HepG2 (cell line): ENCODE data around the gene WFDC11. TPM values are rescaled to one million over a fixed set of nuclear protein-coding genes. Genes with fewer than 3 reads are reported as not detected.

Source experiments
- CAMTA2 ChIP-seq: sonication (generic); formaldehyde crosslinking; IDR thresholded peaks from 2 replicates; pipeline ENCODE4 v1.4.0; 2020; ENCODE audit warnings: mild to moderate bottlenecking, missing genetic modification reagents, borderline replicate concordance
- CEBPG ChIP-seq: IDR thresholded peaks from 2 replicates; pipeline ENCODE4 v1.6.1; 2016
- KLF9 ChIP-seq: IDR thresholded peaks from 2 replicates; pipeline ENCODE4 v1.6.1; 2016; ENCODE audit warnings: low read depth
- MLX ChIP-seq: IDR thresholded peaks from 2 replicates; pipeline ENCODE4 v1.6.1; 2016
- NCOA1 ChIP-seq: sonication (generic); formaldehyde crosslinking; IDR thresholded peaks from 2 replicates; pipeline ENCODE4 v1.9.0; 2021; ENCODE audit warnings: missing genetic modification reagents
- NCOA5 ChIP-seq: sonication (generic); formaldehyde crosslinking; IDR thresholded peaks from 2 replicates; pipeline ENCODE4 v1.4.0; 2020; ENCODE audit warnings: missing genetic modification reagents
- TEF ChIP-seq: sonication (generic); formaldehyde crosslinking; IDR thresholded peaks from 2 replicates; pipeline ENCODE4 v1.5.0; 2020; ENCODE audit warnings: missing genetic modification reagents
- U2AF2 ChIP-seq: fragments of 200-400 bp; formaldehyde crosslinking; IDR thresholded peaks from 2 replicates; pipeline ENCODE4 v1.6.1; 2017; ENCODE audit warnings: low read depth, mild to moderate bottlenecking, low read length
- ZBTB39 ChIP-seq: sonication (generic); formaldehyde crosslinking; IDR thresholded peaks from 2 replicates; pipeline ENCODE4 v1.5.0; 2020; ENCODE audit warnings: missing genetic modification reagents
- ZNF430 ChIP-seq: sonication (generic); formaldehyde crosslinking; IDR thresholded peaks from 2 replicates; pipeline ENCODE4 v1.9.0; 2021; ENCODE audit warnings: mild to moderate bottlenecking, missing genetic modification reagents
- ZNF510 ChIP-seq: sonication (generic); formaldehyde crosslinking; IDR thresholded peaks from 2 replicates; pipeline ENCODE4 v1.4.0; 2020; ENCODE audit warnings: low read depth, mild to moderate bottlenecking, missing genetic modification reagents
- ZNF543 ChIP-seq: sonication (generic); formaldehyde crosslinking; IDR thresholded peaks from 2 replicates; pipeline ENCODE4 v1.4.0; 2020; ENCODE audit warnings: mild to moderate bottlenecking, missing genetic modification reagents
- ZNF556 ChIP-seq: sonication (generic); formaldehyde crosslinking; IDR thresholded peaks from 2 replicates; pipeline ENCODE4 v1.4.0; 2020; ENCODE audit warnings: mild to moderate bottlenecking, missing genetic modification reagents, borderline replicate concordance
- ZNF773 ChIP-seq: sonication (generic); formaldehyde crosslinking; IDR thresholded peaks from 2 replicates; pipeline ENCODE4 v1.4.0; 2020; ENCODE audit warnings: missing genetic modification reagents, borderline replicate concordance
- ZNF790 ChIP-seq: sonication (generic); formaldehyde crosslinking; IDR thresholded peaks from 2 replicates; pipeline ENCODE4 v1.8.0; 2022; ENCODE audit warnings: missing genetic modification reagents, mild to moderate bottlenecking, borderline replicate concordance
- ZNF839 ChIP-seq: sonication (generic); formaldehyde crosslinking; IDR thresholded peaks from 2 replicates; pipeline ENCODE4 v1.4.0; 2020; ENCODE audit warnings: missing genetic modification reagents, mild to moderate bottlenecking, borderline replicate concordance
- ZSCAN21 ChIP-seq: sonication (generic); formaldehyde crosslinking; IDR thresholded peaks from 2 replicates; pipeline ENCODE4 v1.8.0; 2022; ENCODE audit warnings: mild to moderate bottlenecking, missing genetic modification reagents, moderate library complexity, borderline replicate concordance
- polyA plus RNA-seq, 8 experiments: library from polyadenylated mRNA; depleted of rRNA in 3 of 8; stranded (reverse) in 7 of 8; unstranded in 1 of 8; fragments of >200 nt; fragmentation: Illumina TruSeq in 4 of 8; extraction: Trizol in 4 of 8; gene quantifications; 2 replicates each; pipeline versions ENCODE4 v1.2.1 to v1.2.3, GENCODE V29; 2011 to 2016; ENCODE audit warnings: low read depth in 4 of 8, missing spikeins in 1 of 8, mixed read lengths in 1 of 8; ENCODE audit not compliant: insufficient read depth in 1 of 8
- total RNA-seq, 5 experiments: library from RNA; depleted of rRNA; stranded (reverse); fragments of >200 nt; fragmentation: Illumina TruSeq; extraction: Trizol; gene quantifications; 2 replicates each; pipeline ENCODE4 v1.2.3, GENCODE V29; 2016; ENCODE audit warnings: low read depth in 1 of 5
- TF ChIP-seq, protein P1 (sequence below): IDR thresholded peaks from 2 replicates; pipeline ENCODE4 v1.6.1; 2012; ENCODE audit warnings: low read length, improper control_type of control experiment
- TF ChIP-seq, protein P2 (sequence below): sonication (generic); formaldehyde crosslinking; IDR thresholded peaks from 2 replicates; pipeline ENCODE4 v1.4.0; 2020; ENCODE audit warnings: missing genetic modification reagents, borderline replicate concordance
- TF ChIP-seq, protein P3 (sequence below): IDR thresholded peaks from 2 replicates; pipeline ENCODE4 v1.6.1; 2012; ENCODE audit warnings: inconsistent platforms

WFDC11 gene
- total and polyA plus RNA-seq, 2 of the 13 experiments (the other 11 are each of a cell fraction or from before 2014, with no cell fraction given), result not detected

DNA sequence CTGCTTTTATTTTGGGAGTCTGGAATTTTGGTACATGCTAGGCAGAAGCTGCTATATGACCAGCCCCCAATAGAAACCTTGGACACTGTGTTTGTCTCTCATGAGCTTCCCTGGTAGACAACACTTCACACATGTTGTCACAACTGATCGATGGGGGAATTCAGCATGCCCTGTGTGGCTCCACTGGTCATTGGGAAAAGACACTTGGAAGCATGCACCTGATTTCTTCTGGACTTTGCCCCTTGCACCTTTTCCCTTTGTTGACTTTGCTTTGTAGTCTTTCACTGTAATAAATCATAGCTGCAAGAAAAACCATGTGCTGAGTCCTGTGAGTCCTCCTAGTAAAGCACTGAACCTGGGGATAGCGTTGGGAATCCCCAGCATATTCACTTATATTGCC, 48.4 kb downstream of the WFDC11 start (continued):
- TF ChIP-seq, protein P1, sequence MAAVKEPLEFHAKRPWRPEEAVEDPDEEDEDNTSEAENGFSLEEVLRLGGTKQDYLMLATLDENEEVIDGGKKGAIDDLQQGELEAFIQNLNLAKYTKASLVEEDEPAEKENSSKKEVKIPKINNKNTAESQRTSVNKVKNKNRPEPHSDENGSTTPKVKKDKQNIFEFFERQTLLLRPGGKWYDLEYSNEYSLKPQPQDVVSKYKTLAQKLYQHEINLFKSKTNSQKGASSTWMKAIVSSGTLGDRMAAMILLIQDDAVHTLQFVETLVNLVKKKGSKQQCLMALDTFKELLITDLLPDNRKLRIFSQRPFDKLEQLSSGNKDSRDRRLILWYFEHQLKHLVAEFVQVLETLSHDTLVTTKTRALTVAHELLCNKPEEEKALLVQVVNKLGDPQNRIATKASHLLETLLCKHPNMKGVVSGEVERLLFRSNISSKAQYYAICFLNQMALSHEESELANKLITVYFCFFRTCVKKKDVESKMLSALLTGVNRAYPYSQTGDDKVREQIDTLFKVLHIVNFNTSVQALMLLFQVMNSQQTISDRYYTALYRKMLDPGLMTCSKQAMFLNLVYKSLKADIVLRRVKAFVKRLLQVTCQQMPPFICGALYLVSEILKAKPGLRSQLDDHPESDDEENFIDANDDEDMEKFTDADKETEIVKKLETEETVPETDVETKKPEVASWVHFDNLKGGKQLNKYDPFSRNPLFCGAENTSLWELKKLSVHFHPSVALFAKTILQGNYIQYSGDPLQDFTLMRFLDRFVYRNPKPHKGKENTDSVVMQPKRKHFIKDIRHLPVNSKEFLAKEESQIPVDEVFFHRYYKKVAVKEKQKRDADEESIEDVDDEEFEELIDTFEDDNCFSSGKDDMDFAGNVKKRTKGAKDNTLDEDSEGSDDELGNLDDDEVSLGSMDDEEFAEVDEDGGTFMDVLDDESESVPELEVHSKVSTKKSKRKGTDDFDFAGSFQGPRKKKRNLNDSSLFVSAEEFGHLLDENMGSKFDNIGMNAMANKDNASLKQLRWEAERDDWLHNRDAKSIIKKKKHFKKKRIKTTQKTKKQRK, result no peak
- TF ChIP-seq NCOA5 (no peak), TEF (no peak), NCOA1 (CRISPR knock-in tag) (no peak), ZNF556 (CRISPR knock-in tag) (no peak), ZSCAN21 (CRISPR knock-in tag) (no peak), ZNF773 (no peak), ZBTB39 (no peak), U2AF2 (no peak), ZNF510 (CRISPR knock-in tag) (no peak), ZNF790 (no peak), MLX (CRISPR knock-in tag) (peak; percentile 70; the same call in 1 of the 2 replicates), CEBPG (CRISPR knock-in tag) (no peak), ZNF543 (CRISPR knock-in tag) (no peak), ZNF430 (CRISPR knock-in tag) (no peak), KLF9 (no peak), CAMTA2 (CRISPR knock-in tag) (no peak), ZNF839 (CRISPR knock-in tag) (no peak)
- TF ChIP-seq, protein P2, sequence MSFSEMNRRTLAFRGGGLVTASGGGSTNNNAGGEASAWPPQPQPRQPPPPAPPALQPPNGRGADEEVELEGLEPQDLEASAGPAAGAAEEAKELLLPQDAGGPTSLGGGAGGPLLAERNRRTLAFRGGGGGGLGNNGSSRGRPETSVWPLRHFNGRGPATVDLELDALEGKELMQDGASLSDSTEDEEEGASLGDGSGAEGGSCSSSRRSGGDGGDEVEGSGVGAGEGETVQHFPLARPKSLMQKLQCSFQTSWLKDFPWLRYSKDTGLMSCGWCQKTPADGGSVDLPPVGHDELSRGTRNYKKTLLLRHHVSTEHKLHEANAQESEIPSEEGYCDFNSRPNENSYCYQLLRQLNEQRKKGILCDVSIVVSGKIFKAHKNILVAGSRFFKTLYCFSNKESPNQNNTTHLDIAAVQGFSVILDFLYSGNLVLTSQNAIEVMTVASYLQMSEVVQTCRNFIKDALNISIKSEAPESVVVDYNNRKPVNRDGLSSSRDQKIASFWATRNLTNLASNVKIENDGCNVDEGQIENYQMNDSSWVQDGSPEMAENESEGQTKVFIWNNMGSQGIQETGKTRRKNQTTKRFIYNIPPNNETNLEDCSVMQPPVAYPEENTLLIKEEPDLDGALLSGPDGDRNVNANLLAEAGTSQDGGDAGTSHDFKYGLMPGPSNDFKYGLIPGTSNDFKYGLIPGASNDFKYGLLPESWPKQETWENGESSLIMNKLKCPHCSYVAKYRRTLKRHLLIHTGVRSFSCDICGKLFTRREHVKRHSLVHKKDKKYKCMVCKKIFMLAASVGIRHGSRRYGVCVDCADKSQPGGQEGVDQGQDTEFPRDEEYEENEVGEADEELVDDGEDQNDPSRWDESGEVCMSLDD (CRISPR knock-in tag), result no peak
- TF ChIP-seq, protein P3, sequence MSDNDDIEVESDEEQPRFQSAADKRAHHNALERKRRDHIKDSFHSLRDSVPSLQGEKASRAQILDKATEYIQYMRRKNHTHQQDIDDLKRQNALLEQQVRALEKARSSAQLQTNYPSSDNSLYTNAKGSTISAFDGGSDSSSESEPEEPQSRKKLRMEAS, result peak; percentile 50; the same call in 1 of the 2 replicates
